PFSK-1 (cell line): ENCODE data around the gene HOTAIR.

Experiments used
- FOXP2 ChIP-seq: optimal IDR thresholded peaks from 2 replicates; pipeline ENCODE3; 2011; ENCODE audit warnings: borderline replicate concordance, control low read depth, inconsistent platforms; ENCODE audit not compliant: insufficient read depth; ENCODE audit errors: extremely low read length, extremely low read depth
- POLR2AphosphoS5 ChIP-seq: IDR thresholded peaks from 2 replicates; pipeline ENCODE4 v1.6.1; 2012; ENCODE audit warnings: low read depth, mild to moderate bottlenecking, control low read depth, low read length, moderate library complexity
- REST ChIP-seq, 2 experiments: IDR thresholded peaks; 2 replicates each; pipeline versions ENCODE4 v1.6.1 to v1.8.0; 2011 to 2012; ENCODE audit warnings: low read depth in 2 of 2, low read length in 2 of 2, control low read depth in 1 of 2, inconsistent platforms in 1 of 2, mild to moderate bottlenecking in 1 of 2, moderate library complexity in 1 of 2; ENCODE audit not compliant: insufficient read depth in 1 of 2
- SIN3A ChIP-seq: IDR thresholded peaks from 2 replicates; pipeline ENCODE4 v1.6.1; 2012; ENCODE audit warnings: mild to moderate bottlenecking, low read length, moderate library complexity, borderline replicate concordance; ENCODE audit not compliant: insufficient read depth
- TAF1 ChIP-seq: IDR thresholded peaks from 2 replicates; pipeline ENCODE4 v1.6.1; 2012; ENCODE audit warnings: low read length, control low read depth, borderline replicate concordance; ENCODE audit not compliant: insufficient read depth

HOTAIR gene

GRCh38 chr12:53959314-53959713 is 15.4 kb downstream of the HOTAIR start:
- TF ChIP-seq FOXP2, result no peak
- no peak for TF ChIP-seq TAF1
- no peak for TF ChIP-seq POLR2AphosphoS5
- no peak for TF ChIP-seq REST (IDR thresholded peaks at IDR 0.05; ENCODE audit: insufficient read depth in 1 of 2, low read depth in 2 of 2, low read length in 2 of 2)
- TF ChIP-seq SIN3A, result no peak

- TF ChIP-seq TAF1 (no peak), POLR2AphosphoS5 (no peak), FOXP2 (no peak), REST (IDR thresholded peaks at IDR 0.05; ENCODE audit: insufficient read depth in 1 of 2, low read depth in 2 of 2, low read length in 2 of 2) (no peak), SIN3A (no peak)
Observed at GRCh38 chr12:53958128-53958527, 16.6 kb downstream of the HOTAIR start.

GRCh38 chr12:53956914-53957536 is 17.7 kb downstream of the HOTAIR start:
- TF ChIP-seq FOXP2, result no peak
- no peak for TF ChIP-seq REST (IDR thresholded peaks at IDR 0.05; ENCODE audit: insufficient read depth in 1 of 2, low read depth in 2 of 2, low read length in 2 of 2)
- TF ChIP-seq TAF1, result no peak
- TF ChIP-seq POLR2AphosphoS5, result no peak
- no peak for TF ChIP-seq SIN3A

GRCh38 chr12:53956251-53956887 is 18.4 kb downstream of the HOTAIR start:
- TF ChIP-seq POLR2AphosphoS5 (no peak), SIN3A (no peak), FOXP2 (no peak), TAF1 (no peak), REST (IDR thresholded peaks at IDR 0.05; ENCODE audit: insufficient read depth in 1 of 2, low read depth in 2 of 2, low read length in 2 of 2) (no peak)

GRCh38 chr12:53955776-53956250 is 18.9 kb downstream of the HOTAIR start:
- TF ChIP-seq REST (IDR thresholded peaks at IDR 0.05; ENCODE audit: insufficient read depth in 1 of 2, low read depth in 2 of 2, low read length in 2 of 2) (no peak), TAF1 (no peak), SIN3A (no peak), POLR2AphosphoS5 (no peak), FOXP2 (no peak)
